Smooth muscle cell (in vitro differentiated cells): ENCODE results near the gene LMBR1L. TPM values are rescaled to one million over a fixed set of nuclear protein-coding genes. Genes with fewer than 3 reads are reported as not detected.

Experiments used
- DNase-seq: peaks from one replicate; lab custom pipeline; 2025; ENCODE audit not compliant: unreplicated experiment; lab: John Stamatoyannopoulos, UW
- H2AFZ ChIP-seq: fragments of 200-600 bp; sonication (generic); 2 replicates; pipeline ENCODE4 v1.6.0; 2016; ENCODE audit warnings: antibody characterized with exemption, low read depth, mild to moderate bottlenecking
- H3F3A ChIP-seq: fragments of 200-600 bp; sonication (generic); 2 replicates; pipeline ENCODE4 v1.6.0; 2017; ENCODE audit warnings: antibody characterized with exemption, low read depth
- H3K27ac ChIP-seq: fragments of 200-600 bp; sonication (generic); 2 replicates; pipeline ENCODE4 v1.5.1; 2016; ENCODE audit warnings: low read depth, mild to moderate bottlenecking
- H3K27me3 ChIP-seq: fragments of 200-600 bp; sonication (generic); 2 replicates; pipeline ENCODE4 v1.6.1; 2016; ENCODE audit warnings: low read depth, mild to moderate bottlenecking
- H3K36me3 ChIP-seq: fragments of 200-600 bp; sonication (generic); 2 replicates; pipeline ENCODE4 v1.5.1; 2016; ENCODE audit warnings: low read depth
- H3K4me1 ChIP-seq: fragments of 200-600 bp; sonication (generic); 2 replicates; pipeline ENCODE4 v1.5.1; 2016; ENCODE audit warnings: low read depth
- H3K4me2 ChIP-seq: fragments of 200-600 bp; sonication (generic); 2 replicates; pipeline ENCODE4 v1.6.0; 2016; ENCODE audit warnings: mild to moderate bottlenecking
- H3K4me3 ChIP-seq: fragments of 200-600 bp; sonication (generic); 2 replicates; pipeline ENCODE4 v1.5.1; 2016; ENCODE audit warnings: mild to moderate bottlenecking
- H3K79me2 ChIP-seq: fragments of 200-600 bp; sonication (generic); 2 replicates; pipeline ENCODE4 v1.6.0; 2016; ENCODE audit warnings: low read depth, mild to moderate bottlenecking
- H3K9ac ChIP-seq: fragments of 200-600 bp; sonication (generic); 2 replicates; pipeline ENCODE4 v1.6.0; 2016; ENCODE audit warnings: low read depth
- H3K9me3 ChIP-seq: fragments of 200-600 bp; sonication (generic); replicated peaks from 2 replicates; pipeline ENCODE4 v1.5.1; 2016; ENCODE audit warnings: low read depth
- H4K20me1 ChIP-seq: fragments of 200-600 bp; sonication (generic); 2 replicates; pipeline ENCODE4 v1.6.0; 2016; ENCODE audit warnings: low read depth
- CTCF ChIP-seq: fragments of 200-600 bp; sonication (generic); IDR thresholded peaks from 2 replicates; pipeline ENCODE4 v1.5.1; 2017; ENCODE audit warnings: borderline replicate concordance, mild to moderate bottlenecking, antibody characterized with exemption; ENCODE audit not compliant: insufficient read depth, poor library complexity, severe bottlenecking
- WGBS: methylation state at CpG from one replicate; pipeline ENCODE4 v1.1.7; 2016; ENCODE audit warnings: low lambda C conversion rate; 5-methylcytosine and 5-hydroxymethylcytosine counted together
- polyA plus RNA-seq: library from polyadenylated mRNA; unstranded; fragments of >200 nt; fragmentation: Nextera tagmentation; extraction: Ambion mirVana; gene quantifications from 2 replicates; pipeline ENCODE4 v1.2.1, GENCODE V29; 2016
- total RNA-seq: library from RNA; depleted of rRNA; stranded (reverse); fragments of >200 nt; gene quantifications from 2 replicates; pipeline ENCODE4 v1.2.3, GENCODE V29; 2014

The LMBR1L gene
- total and polyA plus RNA-seq, 2 experiments from 2014 or later, result 49.5 to 57.3 TPM

- H3K4me1 ChIP-seq, result peaks cover 21% of the 10 kb centered on the region
- no peak overlapping the region for H3K27ac ChIP-seq
- H2AFZ ChIP-seq, result peak overlapping the region; percentile 9
- peaks cover 6% of the 10 kb centered on the region for H3K36me3 ChIP-seq
- peak overlapping the region; percentile 97 for H3K4me2 ChIP-seq
- H4K20me1 ChIP-seq, result peaks cover 19% of the 10 kb centered on the region
- peaks cover 16% of the 10 kb centered on the region for H3F3A ChIP-seq
- no peaks in the 10 kb centered on the region for H3K9me3 ChIP-seq
- no peak for TF ChIP-seq CTCF
- peaks cover 25% of the 10 kb centered on the region for H3K79me2 ChIP-seq
- no peak overlapping the region for H3K9ac ChIP-seq
- no peak for DNase-seq
- H3K4me3 ChIP-seq, result no peak overlapping the region
- WGBS, result 65% methylated on average over 5 of the region's 5 CpGs
- H3K27me3 ChIP-seq, result no peaks in the 10 kb centered on the region
These were observed 22.4 kb upstream of the LMBR1L start for GRCh38 chr12:49133014-49133413.

GRCh38 chr12:49131894-49132461, 21.3 kb upstream of the LMBR1L start:
- Histone ChIP-seq H3K27ac (peak overlapping the region; percentile 45), H3K9me3 (no peaks in the 10 kb centered on the region), H3K36me3 (peaks cover 6% of the 10 kb centered on the region), H3K4me2 (peak overlapping the region; percentile 97), H4K20me1 (peaks cover 29% of the 10 kb centered on the region), H3K79me2 (peaks cover 25% of the 10 kb centered on the region), H3K27me3 (no peaks in the 10 kb centered on the region), H3K9ac (no peak overlapping the region), H3K4me1 (peaks cover 21% of the 10 kb centered on the region), H3F3A (peaks cover 24% of the 10 kb centered on the region), H3K4me3 (peak overlapping the region; percentile 96), H2AFZ (peak overlapping the region; percentile 70)
- no peak for DNase-seq
- no peak for TF ChIP-seq CTCF
- WGBS, result 18% methylated on average over 9 of the region's 9 CpGs

GRCh38 chr12:49131051-49131893, 20.6 kb upstream of the LMBR1L start, which contains the start of gene TUBA1B:
TUBA1B (minus strand) TSS chr12:49131395; CDS start chr12:49131300, 95 bp downstream.
- Histone ChIP-seq H3K4me2 (peak within 1 kb of the TSS; percentile 97), H4K20me1 (peaks cover 32% of the 10 kb centered on the region), H3K9me3 (no peaks in the 10 kb centered on the region), H3K27me3 (no peaks in the 10 kb centered on the region), H3F3A (peaks cover 29% of the 10 kb centered on the region), H3K9ac (peak within 1 kb of the TSS; percentile 92), H3K27ac (peak within 1 kb of the TSS; percentile 93), H3K4me1 (peaks cover 21% of the 10 kb centered on the region), H3K4me3 (peak within 1 kb of the TSS; percentile 96), H3K36me3 (peaks cover 6% of the 10 kb centered on the region), H2AFZ (peak within 1 kb of the TSS; percentile 70), H3K79me2 (peaks cover 25% of the 10 kb centered on the region)
- TF ChIP-seq CTCF, result no peak
- WGBS, result 1% methylated on average over 73 of the region's 79 CpGs
- DNase-seq, result peak; percentile 91
